Nephron progenitor cell (in vitro differentiated cells): ENCODE results near the gene TAF4.

Experiments used
- DNase-seq: peaks from one replicate; pipeline ENCODE4 v3.0.0; 2021
- H3K27ac Mint-ChIP-seq: 2 replicates; pipeline ENCODE4 v1.8.0; 2021; ENCODE audit warnings: mild to moderate bottlenecking, moderate library complexity, mixed read lengths
- H3K27me3 Mint-ChIP-seq: 2 replicates; pipeline ENCODE4 v1.8.0; 2021; ENCODE audit warnings: mild to moderate bottlenecking, low read depth, mixed read lengths; ENCODE audit not compliant: poor library complexity
- H3K36me3 Mint-ChIP-seq: 2 replicates; pipeline ENCODE4 v1.8.0; 2021; ENCODE audit warnings: low read depth, mixed read lengths
- H3K4me1 Mint-ChIP-seq: 2 replicates; pipeline ENCODE4 v1.8.0; 2021; ENCODE audit warnings: mixed read lengths
- H3K4me3 Mint-ChIP-seq: 2 replicates; pipeline ENCODE4 v1.8.0; 2021; ENCODE audit warnings: mild to moderate bottlenecking, moderate library complexity, mixed read lengths
- H3K9me3 Mint-ChIP-seq: 2 replicates; pipeline ENCODE4 v1.8.0; 2021; ENCODE audit warnings: mild to moderate bottlenecking, moderate library complexity, mixed read lengths
- CTCF ChIP-seq: fragments of 200-600 bp; sonication (generic); IDR thresholded peaks from 2 replicates; pipeline ENCODE4 v1.5.0; 2021; ENCODE audit warnings: antibody characterized with exemption

Gene TAF4

DNA sequence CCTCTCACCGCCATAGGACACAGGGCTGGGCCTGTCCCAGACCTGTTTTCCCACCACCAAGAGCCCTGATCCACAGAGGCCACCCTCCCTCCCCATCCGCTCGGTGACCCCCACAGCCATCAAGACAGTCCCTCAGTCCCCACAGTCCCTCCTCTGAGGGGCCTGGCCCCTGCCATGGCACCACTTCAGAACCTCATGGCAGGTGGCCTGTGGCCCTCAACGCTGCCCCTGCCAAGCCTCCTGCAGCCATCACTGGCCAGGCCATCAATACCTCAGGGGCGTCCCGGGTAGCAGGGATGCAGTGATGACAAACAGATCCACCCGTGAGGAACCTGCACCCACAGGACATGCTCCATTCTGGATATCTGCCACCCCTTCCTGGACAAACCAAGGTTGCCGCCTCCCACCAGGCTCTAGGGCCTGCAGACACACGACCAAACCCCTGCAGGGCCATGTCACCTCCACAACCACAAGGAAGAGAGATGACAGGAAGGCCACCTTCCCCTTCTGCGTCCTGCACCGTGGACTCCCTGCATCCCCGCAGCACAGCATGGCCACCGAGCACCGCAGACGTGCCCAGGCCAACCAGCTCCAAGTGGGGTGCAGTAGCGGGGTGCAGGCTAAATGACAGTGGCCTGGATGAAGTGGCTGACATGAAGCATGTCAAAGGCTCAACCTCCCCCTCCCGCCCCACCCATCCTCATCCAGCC, 14.0 kb downstream of the TAF4 start:
- Mint-ChIP-seq H3K9me3 (no peaks in the 10 kb centered on the region), H3K27ac (no peak overlapping the region), H3K4me3 (no peak overlapping the region), H3K36me3 (peaks cover 24% of the 10 kb centered on the region), H3K27me3 (peaks cover 12% of the 10 kb centered on the region), H3K4me1 (peaks cover 37% of the 10 kb centered on the region)
- no peak for DNase-seq
- TF ChIP-seq CTCF: no peak

DNA sequence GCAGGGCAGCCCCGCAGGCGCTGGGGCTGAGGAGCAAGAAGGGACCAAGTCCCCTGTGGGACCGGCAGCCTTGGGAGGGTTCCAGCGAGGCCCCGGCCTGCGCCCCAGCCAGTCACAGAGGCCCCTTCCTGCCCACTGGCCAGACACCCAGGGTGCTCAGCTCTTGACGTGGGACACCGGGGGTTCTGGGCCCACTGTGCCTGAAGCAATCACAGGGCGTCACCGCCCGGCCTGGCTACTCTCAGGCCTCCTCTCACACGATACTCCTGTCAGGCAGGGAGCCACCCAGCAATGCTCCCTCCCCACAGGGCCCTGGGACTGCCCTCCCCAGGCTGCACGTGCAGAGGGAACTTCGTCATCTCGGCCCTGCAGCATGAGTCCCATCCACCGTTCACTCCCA, 14.5 kb downstream of the TAF4 start:
- no peaks in the 10 kb centered on the region for H3K9me3 Mint-ChIP-seq
- no peak overlapping the region for H3K27ac Mint-ChIP-seq
- no peak for DNase-seq
- peaks cover 8% of the 10 kb centered on the region for H3K27me3 Mint-ChIP-seq
- no peak overlapping the region for H3K4me3 Mint-ChIP-seq
- H3K36me3 Mint-ChIP-seq: peaks cover 18% of the 10 kb centered on the region
- peaks cover 40% of the 10 kb centered on the region for H3K4me1 Mint-ChIP-seq
- TF ChIP-seq CTCF: no peak

- no peaks in the 10 kb centered on the region for H3K9me3 Mint-ChIP-seq
- DNase-seq: no peak
- no peak for TF ChIP-seq CTCF
- H3K4me1 Mint-ChIP-seq: peaks cover 46% of the 10 kb centered on the region
- H3K4me3 Mint-ChIP-seq: peak overlapping the region; percentile 16
- peak overlapping the region; percentile 27 for H3K27ac Mint-ChIP-seq
- H3K27me3 Mint-ChIP-seq: peaks cover 7% of the 10 kb centered on the region
- H3K36me3 Mint-ChIP-seq: peaks cover 11% of the 10 kb centered on the region
Measured at GRCh38 chr20:62050166-62051120, 15.2 kb downstream of the TAF4 start.

DNA sequence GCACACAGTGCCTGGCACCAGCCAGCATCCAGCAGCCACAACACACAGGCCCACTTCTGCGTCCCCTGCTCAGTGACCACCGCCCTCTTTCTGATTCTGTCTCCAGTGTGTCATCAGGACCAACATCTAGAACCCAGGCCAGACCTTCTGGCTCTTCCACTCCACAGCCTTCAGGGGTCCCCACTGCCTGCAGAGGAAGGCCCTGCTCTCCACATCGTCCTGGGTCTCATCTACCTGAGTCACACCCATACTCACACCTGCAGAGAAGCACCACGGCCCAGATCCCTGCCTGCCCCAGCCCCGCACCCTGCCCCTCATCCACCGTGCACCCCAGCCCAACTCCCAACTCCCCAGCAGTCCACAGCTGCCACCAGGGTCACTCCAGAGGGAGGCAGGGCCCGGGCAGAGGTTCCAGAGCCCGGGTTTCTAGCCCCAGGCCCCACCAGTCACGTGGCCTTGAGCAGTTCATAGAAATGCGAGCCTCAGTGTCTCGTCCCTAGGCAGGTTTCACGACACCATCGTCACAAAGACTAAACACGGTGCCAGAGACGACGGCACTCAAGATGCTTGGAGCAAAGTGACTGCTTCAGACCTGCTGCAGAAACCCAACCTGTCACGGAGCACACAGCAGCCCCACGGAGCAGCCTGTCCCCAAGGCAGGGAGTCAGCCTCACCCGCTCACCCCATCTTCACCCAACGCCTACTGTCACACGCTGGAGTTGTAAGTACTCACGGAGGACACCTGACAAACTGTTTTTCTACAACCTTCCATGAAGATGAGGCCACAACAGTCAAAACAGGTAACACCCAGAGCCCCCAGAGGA, 16.1 kb downstream of the TAF4 start:
- no peak for TF ChIP-seq CTCF
- no peak for DNase-seq
- no peaks in the 10 kb centered on the region for H3K9me3 Mint-ChIP-seq
- H3K27ac Mint-ChIP-seq: no peak overlapping the region
- peaks cover 6% of the 10 kb centered on the region for H3K36me3 Mint-ChIP-seq
- no peak overlapping the region for H3K4me3 Mint-ChIP-seq
- peaks cover 51% of the 10 kb centered on the region for H3K4me1 Mint-ChIP-seq
- peaks cover 9% of the 10 kb centered on the region for H3K27me3 Mint-ChIP-seq

GRCh38 chr20:62048821-62049291, 16.8 kb downstream of the TAF4 start:
- Mint-ChIP-seq H3K36me3 (no peaks in the 10 kb centered on the region), H3K4me1 (peaks cover 54% of the 10 kb centered on the region), H3K4me3 (no peak overlapping the region), H3K27ac (no peak overlapping the region), H3K9me3 (no peaks in the 10 kb centered on the region), H3K27me3 (peaks cover 9% of the 10 kb centered on the region)
- no peak for TF ChIP-seq CTCF
- no peak for DNase-seq
